Naive B cell (primary cell): ENCODE measurements around the gene NR2E3. TPM values are rescaled to one million over a fixed set of nuclear protein-coding genes. Genes with fewer than 3 reads are reported as not detected.
"Not testable (repeated sequence)": the region's sequence is repeated elsewhere in the genome, so short reads cannot be mapped to it uniquely, and the experiment has no call there.

Experiments used
- ATAC-seq, 2 donors: fragments of 150-1000 bp; cut with Tn5 transposase; 2 replicates each; pipeline ENCODE4 v1.10.0; 2021; ENCODE audit warnings: low read depth in 2 of 2, mild to moderate bottlenecking in 2 of 2, moderate library complexity in 2 of 2
- DNase-seq: peaks from one replicate; pipeline ENCODE4 v3.0.0; 2022
- H3K27ac Mint-ChIP-seq, 6 donors: one replicate each; pipeline ENCODE4 v1.8.0; 2020 to 2022; ENCODE audit warnings: mild to moderate bottlenecking in 6 of 6, mixed read lengths in 6 of 6, moderate library complexity in 5 of 6, inconsistent platforms in 2 of 6
- H3K27me3 Mint-ChIP-seq, 3 donors: one replicate each; pipeline ENCODE4 v1.8.0; 2021 to 2022; ENCODE audit warnings: mixed read lengths in 3 of 3, mild to moderate bottlenecking in 1 of 3
- H3K36me3 Mint-ChIP-seq, 2 donors: one replicate each; pipeline ENCODE4 v1.8.0; 2020 to 2022; ENCODE audit warnings: mixed read lengths in 2 of 2, inconsistent platforms in 1 of 2, mild to moderate bottlenecking in 1 of 2
- H3K4me1 Mint-ChIP-seq, 3 donors: one replicate each; pipeline ENCODE4 v1.8.0; 2020 to 2022; ENCODE audit warnings: mixed read lengths in 3 of 3, inconsistent platforms in 1 of 3, mild to moderate bottlenecking in 1 of 3, moderate library complexity in 1 of 3
- H3K4me3 Mint-ChIP-seq, 8 donors: one replicate each; pipeline ENCODE4 v1.8.0; 2020 to 2022; ENCODE audit warnings: mild to moderate bottlenecking in 8 of 8, mixed read lengths in 8 of 8, moderate library complexity in 8 of 8, inconsistent platforms in 2 of 8
- H3K9me3 Mint-ChIP-seq, 7 donors: one replicate each; pipeline ENCODE4 v1.8.0; 2020 to 2022; ENCODE audit warnings: mixed read lengths in 7 of 7, mild to moderate bottlenecking in 5 of 7, inconsistent platforms in 2 of 7, moderate library complexity in 1 of 7
- polyA plus RNA-seq, 6 donors: library from polyadenylated mRNA; unstranded; fragments of 300-500 nt; fragmentation: Illumina TruSeq; gene quantifications; one replicate each; pipeline ENCODE4 v1.2.3, GENCODE V29; 2021; ENCODE audit warnings: low read depth in 6 of 6

Gene NR2E3
- polyA plus RNA-seq, 6 donors from 2014 or later, result 0.12 TPM; not detected in 5

DNA sequence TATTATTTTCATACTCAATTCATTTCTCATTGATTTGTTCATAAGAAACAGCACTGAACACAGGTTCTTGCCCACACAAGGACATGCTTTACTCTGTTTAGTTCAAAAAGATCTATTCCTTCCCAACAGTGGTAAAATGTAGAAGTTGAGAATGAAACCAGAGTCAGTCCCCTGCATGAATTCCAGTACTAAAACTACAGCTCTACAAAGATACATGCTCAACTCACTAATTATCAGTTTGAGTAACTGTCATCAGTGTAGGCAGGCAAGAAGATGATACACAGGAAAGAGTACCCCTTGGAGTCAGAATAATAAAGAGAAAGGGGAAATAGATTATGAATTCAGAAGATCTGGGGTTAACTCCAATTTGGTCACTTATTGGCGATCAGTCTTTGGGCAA lies 43.2 kb downstream of the NR2E3 start:
- Mint-ChIP-seq H3K27me3 (no peaks in the 10 kb centered on the region), H3K27ac (no peak overlapping the region), H3K4me1 (no peaks in the 10 kb centered on the region), H3K36me3 (peaks cover 23 to 32% of the 10 kb centered on the region in 2 donors), H3K9me3 (peaks cover 0 to 3% (median 0%) of the 10 kb centered on the region in 7 donors), H3K4me3 (no peak overlapping the region)
- ATAC-seq (no peak), DNase-seq (no peak)

DNA sequence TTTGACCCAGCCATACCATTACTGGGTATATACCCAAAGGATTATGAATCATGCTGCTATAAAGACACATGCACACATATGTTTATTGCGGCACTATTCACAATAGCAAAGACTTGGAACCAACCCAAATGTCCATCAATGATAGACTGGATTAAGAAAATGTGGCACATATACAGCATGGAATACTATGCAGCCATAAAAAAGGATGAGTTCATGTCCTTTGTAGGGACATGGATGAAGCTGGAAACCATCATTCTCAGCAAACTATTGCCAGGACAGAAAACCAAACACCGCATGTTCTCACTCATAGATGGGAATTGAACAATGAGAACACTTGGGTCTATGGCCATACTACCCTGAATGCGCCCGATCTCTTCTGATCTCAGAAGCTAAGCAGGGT lies 47.9 kb downstream of the NR2E3 start:
- not testable (repeated sequence) for H3K9me3 Mint-ChIP-seq

More for the DNA sequence above, 47.9 kb downstream of the NR2E3 start:
- not testable (repeated sequence) for H3K4me1 Mint-ChIP-seq, H3K27me3 Mint-ChIP-seq, H3K4me3 Mint-ChIP-seq, ATAC-seq, DNase-seq, H3K27ac Mint-ChIP-seq
- H3K36me3 Mint-ChIP-seq, result peaks cover 23 to 33% of the 10 kb centered on the region in 2 donors
